C4-2B (cell line): Measurements from ENCODE around the gene TULP4.

Source experiments
- H3K27ac ChIP-seq: fragments of 450-650 bp; 2 replicates; pipeline ENCODE4 v1.5.1; 2017
- ZFX ChIP-seq: fragments of 450-650 bp; IDR thresholded peaks from 2 replicates; pipeline ENCODE4 v1.6.1; 2017
- TF ChIP-seq, protein P1 (sequence below): fragments of 450-650 bp; conservative IDR thresholded peaks from 2 replicates; pipeline ENCODE4 v1.5.1; 2017; ENCODE audit warnings: mild to moderate bottlenecking

The TULP4 gene

GRCh38 chr6:158324136-158324535 lies 11.9 kb downstream of the TULP4 start:
- TF ChIP-seq, protein P1, sequence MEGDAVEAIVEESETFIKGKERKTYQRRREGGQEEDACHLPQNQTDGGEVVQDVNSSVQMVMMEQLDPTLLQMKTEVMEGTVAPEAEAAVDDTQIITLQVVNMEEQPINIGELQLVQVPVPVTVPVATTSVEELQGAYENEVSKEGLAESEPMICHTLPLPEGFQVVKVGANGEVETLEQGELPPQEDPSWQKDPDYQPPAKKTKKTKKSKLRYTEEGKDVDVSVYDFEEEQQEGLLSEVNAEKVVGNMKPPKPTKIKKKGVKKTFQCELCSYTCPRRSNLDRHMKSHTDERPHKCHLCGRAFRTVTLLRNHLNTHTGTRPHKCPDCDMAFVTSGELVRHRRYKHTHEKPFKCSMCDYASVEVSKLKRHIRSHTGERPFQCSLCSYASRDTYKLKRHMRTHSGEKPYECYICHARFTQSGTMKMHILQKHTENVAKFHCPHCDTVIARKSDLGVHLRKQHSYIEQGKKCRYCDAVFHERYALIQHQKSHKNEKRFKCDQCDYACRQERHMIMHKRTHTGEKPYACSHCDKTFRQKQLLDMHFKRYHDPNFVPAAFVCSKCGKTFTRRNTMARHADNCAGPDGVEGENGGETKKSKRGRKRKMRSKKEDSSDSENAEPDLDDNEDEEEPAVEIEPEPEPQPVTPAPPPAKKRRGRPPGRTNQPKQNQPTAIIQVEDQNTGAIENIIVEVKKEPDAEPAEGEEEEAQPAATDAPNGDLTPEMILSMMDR, result no peak
- TF ChIP-seq ZFX, result no peak
- no peak overlapping the region for H3K27ac ChIP-seq

- no peak for TF ChIP-seq ZFX
- TF ChIP-seq, protein P1, result no peak
- no peak overlapping the region for H3K27ac ChIP-seq
Observed at GRCh38 chr6:158327211-158327610, 14.9 kb downstream of the TULP4 start.

DNA sequence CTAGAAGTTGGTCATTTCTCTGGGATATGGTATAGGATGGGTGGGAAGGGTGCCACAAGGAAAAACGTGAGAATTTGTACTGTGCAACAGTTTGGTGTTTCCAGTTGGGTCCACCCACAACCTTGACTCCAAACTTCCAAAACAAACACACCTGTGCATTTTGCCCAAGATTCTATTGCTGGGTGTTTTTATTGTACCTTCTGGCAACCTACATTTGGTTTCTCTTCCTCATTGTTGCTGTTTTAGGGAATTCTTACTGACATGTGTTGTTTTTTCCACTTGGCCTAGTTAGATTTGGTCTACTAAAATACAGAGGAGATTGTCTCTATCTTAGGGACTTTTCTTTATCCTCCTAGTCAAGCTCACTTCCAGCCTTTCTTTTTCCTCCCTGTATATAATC lies 16.7 kb downstream of the TULP4 start:
- TF ChIP-seq, protein P1, result no peak
- no peak for TF ChIP-seq ZFX
- H3K27ac ChIP-seq, result peak overlapping the region; percentile 39; the same call in 1 of the 2 replicates

DNA sequence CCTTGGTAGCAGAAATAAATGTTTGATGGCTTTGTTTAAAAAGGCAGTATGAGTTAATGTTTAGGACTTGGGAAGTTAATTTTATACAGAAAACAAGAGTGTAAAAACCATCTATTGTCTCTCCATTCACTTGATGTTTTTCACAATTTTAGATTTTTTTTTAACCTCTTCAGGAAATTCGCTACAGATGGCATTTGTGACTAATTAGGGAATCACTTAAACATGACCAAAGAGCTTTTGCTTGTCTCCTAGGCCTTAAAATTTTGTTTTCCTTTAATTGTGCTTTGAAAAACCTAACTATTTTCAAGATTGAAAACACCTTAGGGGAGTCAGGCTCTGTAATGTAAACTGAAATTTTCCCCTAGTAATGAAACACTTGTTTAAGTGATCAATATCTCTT lies 17.3 kb downstream of the TULP4 start:
- no peak overlapping the region for H3K27ac ChIP-seq
- no peak for TF ChIP-seq ZFX
- TF ChIP-seq, protein P1, result no peak

DNA sequence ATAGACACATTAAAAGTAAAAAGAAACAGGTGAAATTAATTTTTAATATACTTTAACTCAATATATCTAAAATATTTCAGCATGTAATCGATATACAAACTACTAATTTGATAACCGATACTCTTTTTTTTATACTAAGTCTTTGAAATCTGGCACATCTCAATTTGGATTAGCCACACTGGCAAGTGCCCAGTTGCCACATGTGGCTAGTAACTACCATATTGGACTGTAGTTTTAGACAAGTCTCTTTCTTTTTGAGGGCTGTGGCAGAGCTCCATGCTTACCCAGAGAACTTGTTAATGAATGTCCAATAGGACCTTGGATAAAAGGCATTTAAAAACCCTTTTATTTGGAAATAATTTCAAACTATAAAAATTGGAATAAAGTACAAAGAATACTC lies 17.8 kb downstream of the TULP4 start:
- TF ChIP-seq, protein P1, result no peak
- no peak for TF ChIP-seq ZFX
- H3K27ac ChIP-seq, result no peak overlapping the region

DNA sequence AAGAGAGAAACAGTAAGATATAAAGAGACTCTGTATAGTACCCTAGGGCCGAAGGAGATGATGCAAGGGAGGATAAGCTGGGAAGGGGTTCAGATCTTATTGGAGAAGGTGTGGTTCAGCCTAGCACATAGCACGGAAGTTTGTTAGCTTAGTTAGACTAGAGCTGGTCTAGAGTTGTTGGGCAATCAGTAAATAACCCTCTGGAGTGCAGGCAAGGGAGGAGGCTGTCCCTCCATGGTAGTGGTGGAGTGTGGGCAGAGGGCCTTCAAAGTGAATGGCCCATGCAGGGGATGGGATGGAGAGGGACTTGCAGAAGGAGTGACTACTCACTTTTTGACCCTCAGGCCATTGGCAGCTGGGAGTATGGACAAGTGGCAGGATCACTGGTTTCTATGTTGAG lies 20.0 kb downstream of the TULP4 start:
- TF ChIP-seq, protein P1, result no peak
- no peak for TF ChIP-seq ZFX
- no peak overlapping the region for H3K27ac ChIP-seq

DNA sequence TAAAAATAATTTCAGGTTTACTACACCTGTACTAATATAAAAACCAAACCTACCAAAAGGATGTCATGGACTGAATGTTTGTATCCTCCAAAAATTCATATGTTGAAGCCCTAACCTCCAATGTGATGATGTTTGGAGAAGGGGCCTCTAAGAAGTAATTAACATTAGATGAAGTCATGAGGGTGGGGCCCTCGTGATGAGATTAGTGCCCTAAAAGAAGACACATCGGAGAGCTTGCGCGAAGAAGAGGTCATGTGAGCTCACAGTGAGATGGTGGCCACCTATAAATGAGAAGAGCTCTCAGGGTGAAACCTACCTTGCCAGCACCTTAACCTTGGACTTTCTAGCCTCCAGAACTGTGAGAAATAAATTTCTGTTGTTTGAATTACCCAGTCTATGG lies 20.8 kb downstream of the TULP4 start:
- TF ChIP-seq, protein P1, result no peak
- no peak for TF ChIP-seq ZFX

More for the DNA sequence above, 20.8 kb downstream of the TULP4 start:
- no peak overlapping the region for H3K27ac ChIP-seq
